Neutrophil (primary cell): ENCODE data around the gene CERS6.

ENCODE experiments used
- H3K27ac ChIP-seq: fragments of 200-600 bp; sonication (generic); 2 replicates; pipeline ENCODE4 v1.5.1; 2016; ENCODE audit warnings: mild to moderate bottlenecking, moderate library complexity
- H3K27me3 ChIP-seq: fragments of 200-600 bp; sonication (generic); 2 replicates; pipeline ENCODE4 v1.6.0; 2016; ENCODE audit warnings: mild to moderate bottlenecking
- H3K36me3 ChIP-seq: fragments of 200-600 bp; sonication (generic); 2 replicates; pipeline ENCODE4 v1.5.1; 2017
- H3K4me1 ChIP-seq, 2 experiments: fragments of 200-600 bp in 1 of 2; sonication (generic) in 1 of 2; 1 replicate in 1 of 2; 2 replicates in 1 of 2; pipeline versions ENCODE4 v1.5.1 to v1.6.1; 2013 to 2016; ENCODE audit warnings: low read depth in 1 of 2, low read length in 1 of 2, mild to moderate bottlenecking in 1 of 2, moderate library complexity in 1 of 2; ENCODE audit not compliant: control insufficient read depth in 1 of 2, insufficient read depth in 1 of 2
- H3K4me3 ChIP-seq, 2 experiments: fragments of 200-600 bp in 1 of 2; sonication (generic) in 1 of 2; 1 replicate in 1 of 2; 2 replicates in 1 of 2; pipeline ENCODE4 v1.5.1; 2013 to 2016; ENCODE audit warnings: low read depth in 1 of 2, low read length in 1 of 2, mild to moderate bottlenecking in 1 of 2, moderate library complexity in 1 of 2
- H3K9me3 ChIP-seq: fragments of 200-600 bp; sonication (generic); 2 replicates; pipeline ENCODE4 v1.5.1; 2016
- CTCF ChIP-seq: fragments of 200-600 bp; sonication (generic); IDR thresholded peaks from 2 replicates; pipeline ENCODE4 v1.5.1; 2016; ENCODE audit warnings: antibody characterized with exemption

The CERS6 gene

GRCh38 chr2:168573128-168573903 lies 117.2 kb downstream of the CERS6 start:
- Histone ChIP-seq H3K36me3 (no peaks in the 10 kb centered on the region), H3K4me3 (no peak overlapping the region), H3K27ac (no peak overlapping the region), H3K27me3 (no peaks in the 10 kb centered on the region), H3K4me1 (peaks cover 15 to 18% of the 10 kb centered on the region in 2 experiments), H3K9me3 (no peaks in the 10 kb centered on the region)
- TF ChIP-seq CTCF = no peak

GRCh38 chr2:168574856-168575630 lies 119.0 kb downstream of the CERS6 start:
- no peak overlapping the region for H3K4me3 ChIP-seq
- H3K27ac ChIP-seq = no peak overlapping the region
- H3K27me3 ChIP-seq = no peaks in the 10 kb centered on the region
- H3K36me3 ChIP-seq = no peaks in the 10 kb centered on the region
- H3K4me1 ChIP-seq = peaks cover 11 to 13% of the 10 kb centered on the region in 2 experiments
- no peak for TF ChIP-seq CTCF
- H3K9me3 ChIP-seq = no peaks in the 10 kb centered on the region

GRCh38 chr2:168577885-168578284 lies 121.8 kb downstream of the CERS6 start:
- Histone ChIP-seq H3K27me3 (no peaks in the 10 kb centered on the region), H3K4me3 (no peak overlapping the region), H3K4me1 (no peaks in the 10 kb centered on the region), H3K9me3 (no peaks in the 10 kb centered on the region), H3K27ac (no peak overlapping the region), H3K36me3 (no peaks in the 10 kb centered on the region)
- no peak for TF ChIP-seq CTCF

- no peaks in the 10 kb centered on the region for H3K36me3 ChIP-seq
- no peak for TF ChIP-seq CTCF
- H3K4me3 ChIP-seq = no peak overlapping the region
- no peaks in the 10 kb centered on the region for H3K27me3 ChIP-seq
- H3K9me3 ChIP-seq = no peaks in the 10 kb centered on the region
- no peak overlapping the region for H3K27ac ChIP-seq
- peaks cover 8 to 9% of the 10 kb centered on the region in 2 experiments for H3K4me1 ChIP-seq
These were observed 127.1 kb downstream of the CERS6 start for GRCh38 chr2:168583064-168583709.

- no peak for TF ChIP-seq CTCF
- Histone ChIP-seq H3K36me3 (no peaks in the 10 kb centered on the region), H3K27ac (no peak overlapping the region), H3K4me1 (peaks cover 8 to 9% of the 10 kb centered on the region in 2 experiments), H3K4me3 (no peak overlapping the region), H3K9me3 (no peaks in the 10 kb centered on the region), H3K27me3 (no peaks in the 10 kb centered on the region)
These were observed 127.8 kb downstream of the CERS6 start for GRCh38 chr2:168583710-168584521.
